ENCODE results near the gene VRK1. TPM values are rescaled to one million over a fixed set of nuclear protein-coding genes. Genes with fewer than 3 reads are reported as not detected.

Gene VRK1
- total and polyA plus RNA-seq, 2 of the 8 experiments (the other 6 are each of a cell fraction or from before 2014, with no cell fraction given), result 24.2 to 64.8 TPM

DNA sequence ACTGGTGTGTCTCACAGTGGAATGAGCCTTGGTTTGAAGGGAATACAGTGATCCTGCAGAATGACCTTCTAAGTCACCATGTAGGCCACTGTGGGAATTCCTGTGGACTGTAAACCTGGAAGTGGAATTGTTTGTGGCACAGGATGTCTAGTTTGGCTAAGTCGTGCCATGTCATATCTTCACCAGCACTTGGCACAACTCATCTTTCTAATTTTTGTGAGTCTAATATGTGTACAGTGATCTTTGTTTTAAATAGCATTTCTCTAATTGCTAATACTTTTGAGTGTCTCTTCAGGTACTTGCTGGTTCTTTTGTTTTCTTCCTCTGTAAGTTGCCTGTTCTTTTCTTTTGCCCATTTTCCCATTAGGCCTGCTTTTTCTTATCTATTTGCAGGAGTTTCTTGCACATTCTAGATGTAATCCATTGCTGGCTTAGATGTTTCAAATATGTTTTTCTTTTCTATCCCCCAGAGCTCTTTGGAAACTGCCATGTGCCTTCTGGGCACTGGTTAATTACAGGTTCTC lies 112.7 kb downstream of the VRK1 start:
- Histone ChIP-seq H3K18ac (ENCODE audit: extremely low read depth, low read length) (no peak overlapping the region), H4K8ac (ENCODE audit: extremely low read depth, insufficient read depth, low read length) (no peak overlapping the region), H2AK5ac (ENCODE audit: low read depth, low read length) (no peak overlapping the region), H3K4ac (replicated peaks; ENCODE audit: insufficient read length, low read depth, low read length) (no peak overlapping the region), H2BK5ac (ENCODE audit: low read depth, low read length) (no peak overlapping the region), H2BK120ac (replicated peaks; ENCODE audit: low read depth, low read length) (no peak overlapping the region), H3K27me3 (replicated peaks in 1 of 4; ENCODE audit: control insufficient read depth in 3 of 4, extremely low read depth in 1 of 4, insufficient read depth in 3 of 4, low read length in 3 of 4) (no peaks in the 10 kb centered on the region), H3K56ac (replicated peaks; ENCODE audit: insufficient read length, low read depth, low read length) (no peak overlapping the region), H3K4me1 (replicated peaks in 1 of 4; ENCODE audit: control insufficient read depth in 3 of 4, insufficient read depth in 4 of 4, low read length in 3 of 4) (no peaks in the 10 kb centered on the region), H2AFZ (ENCODE audit: low read length) (no peak overlapping the region), H4K20me1 (replicated peaks in 1 of 2; ENCODE audit: control insufficient read depth in 1 of 2, insufficient read depth in 2 of 2, low read length in 2 of 2) (no peaks in the 10 kb centered on the region), H3K23ac (ENCODE audit: insufficient read length) (no peak overlapping the region), H2BK20ac (ENCODE audit: low read length) (no peak overlapping the region), H3K36me3 (ENCODE audit: control insufficient read depth in 2 of 4, insufficient read depth in 4 of 4, low read length in 3 of 4) (no peaks in the 10 kb centered on the region; a peak in 1 of 8 replicates), H3K9ac (replicated peaks in 1 of 4; ENCODE audit: extremely low read depth in 1 of 4, low read depth in 3 of 4, low read length in 3 of 4) (no peak overlapping the region), H3K14ac (ENCODE audit: insufficient read length) (no peak overlapping the region), H3K4me3 (ENCODE audit: extremely low read depth in 1 of 4, insufficient read depth in 2 of 4, low read depth in 3 of 4, low read length in 4 of 4) (no peak overlapping the region), H3K23me2 (ENCODE audit: low read depth, low read length) (no peaks in the 10 kb centered on the region), H3K79me2 (ENCODE audit: control insufficient read depth in 1 of 2, insufficient read depth in 2 of 2, low read length in 2 of 2) (no peaks in the 10 kb centered on the region), H3K9me3 (ENCODE audit: insufficient read depth in 2 of 2, low read depth in 1 of 2, low read length in 1 of 2) (peaks cover 0 to 8% of the 10 kb centered on the region in 2 experiments; a peak in 3 of 4 replicates), H4K5ac (ENCODE audit: insufficient read length, low read depth, low read length) (no peak overlapping the region), H2BK12ac (ENCODE audit: low read depth, low read length) (no peak overlapping the region), H3K79me1 (ENCODE audit: low read depth, low read length) (no peaks in the 10 kb centered on the region), H4K91ac (replicated peaks; ENCODE audit: insufficient read length, low read length) (no peak overlapping the region), H3K4me2 (ENCODE audit: insufficient read depth in 1 of 2, low read depth in 2 of 2, low read length in 2 of 2) (no peak overlapping the region), H3K27ac (ENCODE audit: low read depth, low read length) (no peak overlapping the region), H2BK15ac (ENCODE audit: low read length) (no peak overlapping the region)
- FAIRE-seq (no peak), DNase-seq (ENCODE audit: low read depth in 1 of 2, low spot score in 2 of 2) (no peak)
- CTCF ChIA-PET (ENCODE audit: partially characterized antibody), result interaction anchor here (0.8 to 1.0 kb wide), 3 partner anchors 15 to 58 kb away, joined by 3 to 4 read pairs (median 3); no protein-coding TSS in a partner anchor
- POLR2A ChIA-PET (ENCODE audit: partially characterized antibody), result no interaction called here
- 87% methylated on average over 1 of the region's 1 CpG; no CpG with 5 or more reads in 1 of the 2 experiments for WGBS, 2 experiments (ENCODE audit: extremely low coverage in 1 of 2, insufficient coverage in 1 of 2, insufficient read length in 1 of 2, insufficient replicate concordance in 2 of 2, low coverage in 1 of 2, low lambda C conversion rate in 2 of 2, missing lambda C conversion rate in 1 of 2)
- TF ChIP-seq FOSL1 (IDR thresholded peaks at IDR 0.05; ENCODE audit: insufficient read depth, low read depth, low read length) (no peak), SAP30 (IDR thresholded peaks at IDR 0.05; ENCODE audit: insufficient read depth, insufficient replicate concordance, low read length) (no peak)
- TF ChIP-seq, protein P1, sequence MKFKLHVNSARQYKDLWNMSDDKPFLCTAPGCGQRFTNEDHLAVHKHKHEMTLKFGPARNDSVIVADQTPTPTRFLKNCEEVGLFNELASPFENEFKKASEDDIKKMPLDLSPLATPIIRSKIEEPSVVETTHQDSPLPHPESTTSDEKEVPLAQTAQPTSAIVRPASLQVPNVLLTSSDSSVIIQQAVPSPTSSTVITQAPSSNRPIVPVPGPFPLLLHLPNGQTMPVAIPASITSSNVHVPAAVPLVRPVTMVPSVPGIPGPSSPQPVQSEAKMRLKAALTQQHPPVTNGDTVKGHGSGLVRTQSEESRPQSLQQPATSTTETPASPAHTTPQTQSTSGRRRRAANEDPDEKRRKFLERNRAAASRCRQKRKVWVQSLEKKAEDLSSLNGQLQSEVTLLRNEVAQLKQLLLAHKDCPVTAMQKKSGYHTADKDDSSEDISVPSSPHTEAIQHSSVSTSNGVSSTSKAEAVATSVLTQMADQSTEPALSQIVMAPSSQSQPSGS (IDR thresholded peaks at IDR 0.05; ENCODE audit: low read length), result no peak

All from H1 (cell line).